Bronchial epithelial cell (primary cell): ENCODE data around the gene GINS1. TPM values are rescaled to one million over a fixed set of nuclear protein-coding genes. Genes with fewer than 3 reads are reported as not detected.

ENCODE experiments used
- DNase-seq: peaks from one replicate; pipeline ENCODE4 v3.0.0-alpha.2; 2010; ENCODE audit warnings: low read depth
- FAIRE-seq: peaks from 2 replicates; lab custom pipeline; 2011; peaks lifted over from hg19 to GRCh38; lab: Jason Lieb, UNC
- H3K27me3 ChIP-seq: 2 replicates; pipeline ENCODE4 v1.5.1; 2011; ENCODE audit warnings: low read length; ENCODE audit not compliant: control insufficient read depth, insufficient read depth
- H3K36me3 ChIP-seq: 2 replicates; pipeline ENCODE4 v1.5.1; 2011; ENCODE audit warnings: low read length; ENCODE audit not compliant: control insufficient read depth, insufficient read depth
- H3K4me3 ChIP-seq: 2 replicates; pipeline ENCODE4 v1.5.1; 2011; ENCODE audit warnings: mild to moderate bottlenecking, low read depth, low read length, control low read depth
- total RNA-seq: library from RNA; depleted of rRNA; stranded (reverse); fragments of >200 nt; gene quantifications from 2 replicates; pipeline ENCODE4 v1.2.1, GENCODE V29; 2014
- TF ChIP-seq, protein P1 (sequence below): IDR thresholded peaks from 2 replicates; pipeline ENCODE4 v1.5.1; 2011; ENCODE audit warnings: mild to moderate bottlenecking, moderate library complexity, low read length, control low read depth, inconsistent platforms; ENCODE audit not compliant: insufficient read depth, severe bottlenecking

Gene GINS1
- total RNA-seq, 1 donor from 2014 or later, result 1.1 TPM

DNA sequence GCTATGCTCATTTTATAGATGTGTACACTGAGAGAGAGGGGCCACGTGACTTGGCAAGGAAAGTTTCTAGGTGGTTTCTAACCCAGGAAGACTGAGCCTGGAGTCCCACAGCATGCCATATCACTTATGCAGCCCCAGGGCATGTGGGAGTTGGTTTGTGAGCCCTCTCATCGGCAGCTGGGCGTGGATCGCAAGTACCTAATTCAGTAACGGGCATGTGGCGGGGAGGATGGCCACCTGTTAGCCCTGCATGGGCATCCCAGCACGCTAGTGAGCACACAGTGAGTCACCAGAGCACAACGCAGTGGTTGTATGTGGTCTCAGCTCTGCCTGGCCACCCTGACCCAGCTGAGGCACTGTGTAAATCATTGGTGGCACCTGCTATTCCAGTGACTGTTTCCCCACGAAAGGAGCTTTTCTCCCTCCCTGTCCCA is 89.5 kb downstream of the GINS1 start:
- FAIRE-seq (no peak), DNase-seq (peak; percentile 76)
- Histone ChIP-seq H3K36me3 (no peaks in the 10 kb centered on the region), H3K27me3 (no peaks in the 10 kb centered on the region), H3K4me3 (no peak overlapping the region)
- TF ChIP-seq, protein P1, sequence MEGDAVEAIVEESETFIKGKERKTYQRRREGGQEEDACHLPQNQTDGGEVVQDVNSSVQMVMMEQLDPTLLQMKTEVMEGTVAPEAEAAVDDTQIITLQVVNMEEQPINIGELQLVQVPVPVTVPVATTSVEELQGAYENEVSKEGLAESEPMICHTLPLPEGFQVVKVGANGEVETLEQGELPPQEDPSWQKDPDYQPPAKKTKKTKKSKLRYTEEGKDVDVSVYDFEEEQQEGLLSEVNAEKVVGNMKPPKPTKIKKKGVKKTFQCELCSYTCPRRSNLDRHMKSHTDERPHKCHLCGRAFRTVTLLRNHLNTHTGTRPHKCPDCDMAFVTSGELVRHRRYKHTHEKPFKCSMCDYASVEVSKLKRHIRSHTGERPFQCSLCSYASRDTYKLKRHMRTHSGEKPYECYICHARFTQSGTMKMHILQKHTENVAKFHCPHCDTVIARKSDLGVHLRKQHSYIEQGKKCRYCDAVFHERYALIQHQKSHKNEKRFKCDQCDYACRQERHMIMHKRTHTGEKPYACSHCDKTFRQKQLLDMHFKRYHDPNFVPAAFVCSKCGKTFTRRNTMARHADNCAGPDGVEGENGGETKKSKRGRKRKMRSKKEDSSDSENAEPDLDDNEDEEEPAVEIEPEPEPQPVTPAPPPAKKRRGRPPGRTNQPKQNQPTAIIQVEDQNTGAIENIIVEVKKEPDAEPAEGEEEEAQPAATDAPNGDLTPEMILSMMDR, result no peak

DNA sequence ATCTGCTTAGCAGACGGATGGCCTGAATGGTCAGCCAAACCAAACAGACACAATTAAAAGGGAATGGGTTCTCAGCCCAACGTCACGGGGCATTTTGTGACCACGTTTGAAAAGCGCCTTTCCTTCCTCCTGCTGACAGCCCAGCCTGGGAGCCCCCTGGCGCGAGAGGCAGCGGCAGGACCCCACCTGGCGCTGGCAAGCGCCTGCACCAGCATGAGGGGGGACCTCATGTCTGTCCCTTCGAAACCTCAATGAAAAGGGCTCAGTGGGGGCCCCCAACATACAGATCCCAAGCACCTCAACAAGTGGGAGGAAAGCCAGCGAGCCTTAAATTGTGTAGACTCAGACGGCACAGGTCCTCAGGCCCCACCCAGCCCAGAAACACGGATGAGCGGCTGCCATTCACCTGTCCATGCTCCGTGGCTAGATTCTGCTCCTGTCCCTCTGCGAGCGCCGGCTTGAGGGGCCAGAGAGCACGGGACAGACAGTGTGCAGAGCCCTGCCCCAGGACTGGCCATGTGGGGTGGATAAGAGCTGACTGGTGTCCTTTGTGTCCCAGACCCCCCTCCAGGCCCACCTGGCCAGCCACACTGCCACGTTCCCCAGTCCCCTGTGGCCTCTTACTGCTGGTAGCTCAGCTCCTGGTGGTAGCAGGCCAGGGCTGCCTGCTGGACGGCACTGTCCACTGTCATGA is 90.3 kb downstream of the GINS1 start:
- no peak for FAIRE-seq
- H3K36me3 ChIP-seq, result no peaks in the 10 kb centered on the region
- DNase-seq, result no peak

More for the DNA sequence above, 90.3 kb downstream of the GINS1 start:
- Histone ChIP-seq H3K4me3 (no peak overlapping the region), H3K27me3 (no peaks in the 10 kb centered on the region)
- TF ChIP-seq, protein P1, result no peak

Other genes starting within 250 kb of the GINS1 start
- gene ENTPD6, start 212.0 kb upstream of the GINS1 start, total RNA-seq, result 97.8 and 117 TPM in 2 replicates
- gene PYGB, start 159.6 kb upstream of the GINS1 start, total RNA-seq, result 213 and 243 TPM in 2 replicates
- 21.6 and 33.0 TPM in 2 replicates for gene ABHD12, start 16.8 kb upstream of the GINS1 start, total RNA-seq
- gene NINL, start 177.9 kb downstream of the GINS1 start, total RNA-seq, result 4.1 and 5.0 TPM in 2 replicates
- 2.4 and 3.4 TPM in 2 replicates for gene NANP, start 216.3 kb downstream of the GINS1 start, total RNA-seq